Stomach (tissue), 4 donors: Measurements from ENCODE around the gene SLC44A1.

Experiments
- POLR2A ChIP-seq, 4 donors: fragments of 450-650 bp; IDR thresholded peaks; one replicate each; pipeline ENCODE4 v1.6.1; 2016; ENCODE audit warnings: antibody characterized with exemption in 4 of 4, control low read depth in 2 of 4, mild to moderate bottlenecking in 1 of 4, moderate library complexity in 1 of 4
- TF ChIP-seq, protein P1 (sequence below), 7 experiments: fragments of 450-650 bp in 4 of 7; fragments of 200-600 bp in 3 of 7; sonication (generic) in 3 of 7; IDR thresholded peaks; one replicate each; pipeline ENCODE4 v1.5.1; 2016 to 2019; ENCODE audit warnings: antibody characterized with exemption in 7 of 7, control low read depth in 2 of 7, mild to moderate bottlenecking in 1 of 7

- TF ChIP-seq, protein P1, sequence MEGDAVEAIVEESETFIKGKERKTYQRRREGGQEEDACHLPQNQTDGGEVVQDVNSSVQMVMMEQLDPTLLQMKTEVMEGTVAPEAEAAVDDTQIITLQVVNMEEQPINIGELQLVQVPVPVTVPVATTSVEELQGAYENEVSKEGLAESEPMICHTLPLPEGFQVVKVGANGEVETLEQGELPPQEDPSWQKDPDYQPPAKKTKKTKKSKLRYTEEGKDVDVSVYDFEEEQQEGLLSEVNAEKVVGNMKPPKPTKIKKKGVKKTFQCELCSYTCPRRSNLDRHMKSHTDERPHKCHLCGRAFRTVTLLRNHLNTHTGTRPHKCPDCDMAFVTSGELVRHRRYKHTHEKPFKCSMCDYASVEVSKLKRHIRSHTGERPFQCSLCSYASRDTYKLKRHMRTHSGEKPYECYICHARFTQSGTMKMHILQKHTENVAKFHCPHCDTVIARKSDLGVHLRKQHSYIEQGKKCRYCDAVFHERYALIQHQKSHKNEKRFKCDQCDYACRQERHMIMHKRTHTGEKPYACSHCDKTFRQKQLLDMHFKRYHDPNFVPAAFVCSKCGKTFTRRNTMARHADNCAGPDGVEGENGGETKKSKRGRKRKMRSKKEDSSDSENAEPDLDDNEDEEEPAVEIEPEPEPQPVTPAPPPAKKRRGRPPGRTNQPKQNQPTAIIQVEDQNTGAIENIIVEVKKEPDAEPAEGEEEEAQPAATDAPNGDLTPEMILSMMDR (IDR thresholded peaks at IDR 0.05): no peak
- TF ChIP-seq POLR2A (IDR thresholded peaks at IDR 0.05): no peak
These were observed 207.7 kb downstream of the SLC44A1 start for GRCh38 chr9:105452185-105452584.
